Activated effector memory CD4-positive, alpha-beta T cell treated with Interleukin-2 at 50 U/mL for 16 hours (primary cell): ENCODE measurements around the gene SNF8.

Experiments
- DNase-seq: peaks from one replicate; pipeline ENCODE4 v3.0.0-alpha.2; 2020

SNF8 gene

DNA sequence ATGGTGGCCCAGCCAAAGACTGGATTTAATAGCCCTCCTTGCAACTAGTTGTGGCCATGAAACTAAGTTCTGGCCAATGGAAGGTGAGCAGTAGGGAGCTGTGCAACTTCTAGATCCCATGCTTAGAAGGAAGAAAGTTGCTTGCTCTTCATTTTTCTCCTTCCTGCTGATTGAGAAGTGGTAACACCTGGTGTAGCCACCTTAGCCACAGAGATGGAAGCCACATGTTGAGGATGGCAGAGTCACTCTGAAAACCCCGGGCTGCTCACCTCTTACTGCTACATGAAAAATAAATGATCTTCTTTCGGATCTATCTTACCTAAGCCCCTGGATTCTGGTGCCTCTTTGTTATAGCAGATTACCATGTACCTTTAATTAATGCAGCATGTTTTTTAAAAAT, 62.4 kb downstream of the SNF8 start:
- DNase-seq, result no peak
